ENCODE results near the gene ACTR5. TPM values are rescaled to one million over a fixed set of nuclear protein-coding genes. Genes with fewer than 3 reads are reported as not detected.

The ACTR5 gene
- total and polyA plus RNA-seq, 5 donors: 3.1 to 3.6 (median 3.4) TPM

GRCh38 chr20:38818113-38819065 is 70.1 kb downstream of the ACTR5 start:
- H3K4me1 ChIP-seq (ENCODE audit: control insufficient read depth, insufficient read depth, low read length): no peaks in the 10 kb centered on the region
- H3K9me3 ChIP-seq (ENCODE audit: control insufficient read depth, low read length): peaks cover 2% of the 10 kb centered on the region
- no peak overlapping the region for H3K27ac ChIP-seq (ENCODE audit: low read length)
- WGBS: 70% methylated on average over 9 of the region's 9 CpGs
- H3K27me3 ChIP-seq (ENCODE audit: control insufficient read depth, insufficient read depth): no peaks in the 10 kb centered on the region
- H3K4me3 ChIP-seq (ENCODE audit: low read length): no peak overlapping the region
- ATAC-seq (no peak), DNase-seq (no peak)
- intact Hi-C loops (cut with DNase I): loop anchor here in 1 of 4 donors (10.0 kb wide), 1 partner anchor 66 kb away; no protein-coding TSS in a partner anchor

Other genes with a start within 250 kb of the ACTR5 start
- gene ADIG, start 167.3 kb upstream of the ACTR5 start, total RNA-seq: not detected
- not detected for gene ADIG, start 167.3 kb upstream of the ACTR5 start, polyA plus RNA-seq
- gene ARHGAP40, start 146.7 kb upstream of the ACTR5 start, total RNA-seq: not detected
- not detected for gene ARHGAP40, start 146.7 kb upstream of the ACTR5 start, polyA plus RNA-seq
- not detected for gene SLC32A1, start 24.0 kb upstream of the ACTR5 start, total RNA-seq
- not detected for gene SLC32A1, start 24.0 kb upstream of the ACTR5 start, polyA plus RNA-seq
- 1 to 10 TPM; 5.1 to 9.1 (median 7.0) TPM for gene PPP1R16B, start 57.2 kb downstream of the ACTR5 start, total RNA-seq
- 4.9 TPM for gene PPP1R16B, start 57.2 kb downstream of the ACTR5 start, polyA plus RNA-seq
- gene FAM83D, start 178.0 kb downstream of the ACTR5 start, total RNA-seq: under 1 TPM; 0.62 to 0.95 (median 0.78) TPM
- 0.63 TPM for gene FAM83D, start 178.0 kb downstream of the ACTR5 start, polyA plus RNA-seq
- gene DHX35, start 213.9 kb downstream of the ACTR5 start, total RNA-seq: 10 to 100 TPM; 19.9 to 27.5 (median 21.3) TPM
- gene DHX35, start 213.9 kb downstream of the ACTR5 start, polyA plus RNA-seq: 11.6 TPM

Measured in right cardiac atrium (tissue), 5 donors.